ENCODE measurements around the gene CST7.

Gene CST7

DNA sequence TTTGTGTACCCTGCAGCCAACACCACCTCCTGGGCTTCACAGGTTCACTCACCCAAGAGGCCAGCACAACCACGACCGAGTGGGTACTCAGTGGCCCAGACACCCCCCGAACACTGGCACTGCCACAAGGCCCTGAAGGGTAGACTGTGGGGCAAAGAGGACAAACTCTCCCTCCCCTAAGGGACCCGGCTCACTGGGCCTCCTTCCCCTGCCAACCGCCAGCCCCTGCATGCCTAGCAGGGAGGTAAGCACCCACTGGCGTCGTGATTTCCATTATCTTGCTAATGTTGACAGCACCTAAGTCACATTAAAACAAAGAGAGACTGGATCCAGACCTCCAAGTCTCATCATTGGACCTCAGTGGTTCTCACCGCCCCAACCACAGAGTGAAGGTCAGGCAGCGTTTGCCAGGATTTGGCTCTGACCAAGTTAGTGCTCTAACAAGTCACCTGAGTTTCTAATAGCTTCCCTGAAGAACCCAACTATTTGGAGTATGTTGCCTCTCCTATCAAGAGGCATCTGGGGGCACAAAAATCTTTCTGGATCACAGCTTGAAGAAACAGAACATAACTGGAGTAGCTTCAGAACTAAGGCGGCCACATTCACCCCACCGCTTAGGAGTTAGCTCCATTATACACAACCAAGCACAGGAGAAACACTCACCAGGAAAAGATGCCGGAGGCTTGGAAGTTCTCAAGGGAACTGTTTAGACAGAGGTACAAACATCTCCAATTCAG is 57.5 kb downstream of the CST7 start:
- DNase-seq (ENCODE audit: low read depth): no peak
- H3K4me3 ChIP-seq (ENCODE audit: low read depth, low read length): no peak overlapping the region
- TF ChIP-seq POLR2A (IDR thresholded peaks at IDR 0.05; ENCODE audit: extremely low read depth, insufficient read length) (no peak), MAX (IDR thresholded peaks at IDR 0.05; ENCODE audit: low read depth, low read length) (no peak), CTCF (IDR thresholded peaks at IDR 0.05; ENCODE audit: low read depth, low read length) (no peak), MYC (IDR thresholded peaks at IDR 0.05; ENCODE audit: low read depth, low read length) (no peak)

GRCh38 chr20:25007491-25008305 is 58.6 kb downstream of the CST7 start:
- TF ChIP-seq POLR2A (IDR thresholded peaks at IDR 0.05; ENCODE audit: extremely low read depth, insufficient read length) (no peak), CTCF (IDR thresholded peaks at IDR 0.05; ENCODE audit: low read depth, low read length) (no peak), MAX (IDR thresholded peaks at IDR 0.05; ENCODE audit: low read depth, low read length) (no peak), MYC (IDR thresholded peaks at IDR 0.05; ENCODE audit: low read depth, low read length) (no peak)
- no peak overlapping the region for H3K4me3 ChIP-seq (ENCODE audit: low read depth, low read length)
- DNase-seq (ENCODE audit: low read depth): no peak

GRCh38 chr20:25008388-25009217 is 59.5 kb downstream of the CST7 start:
- TF ChIP-seq POLR2A (IDR thresholded peaks at IDR 0.05; ENCODE audit: extremely low read depth, insufficient read length): no peak
- TF ChIP-seq MAX (IDR thresholded peaks at IDR 0.05; ENCODE audit: low read depth, low read length): no peak
- TF ChIP-seq MYC (IDR thresholded peaks at IDR 0.05; ENCODE audit: low read depth, low read length): no peak
- TF ChIP-seq CTCF (IDR thresholded peaks at IDR 0.05; ENCODE audit: low read depth, low read length): no peak
- no peak for DNase-seq (ENCODE audit: low read depth)
- H3K4me3 ChIP-seq (ENCODE audit: low read depth, low read length): no peak overlapping the region

All from NB4 (cell line).